ENCODE data around the gene C2orf49.

DNA sequence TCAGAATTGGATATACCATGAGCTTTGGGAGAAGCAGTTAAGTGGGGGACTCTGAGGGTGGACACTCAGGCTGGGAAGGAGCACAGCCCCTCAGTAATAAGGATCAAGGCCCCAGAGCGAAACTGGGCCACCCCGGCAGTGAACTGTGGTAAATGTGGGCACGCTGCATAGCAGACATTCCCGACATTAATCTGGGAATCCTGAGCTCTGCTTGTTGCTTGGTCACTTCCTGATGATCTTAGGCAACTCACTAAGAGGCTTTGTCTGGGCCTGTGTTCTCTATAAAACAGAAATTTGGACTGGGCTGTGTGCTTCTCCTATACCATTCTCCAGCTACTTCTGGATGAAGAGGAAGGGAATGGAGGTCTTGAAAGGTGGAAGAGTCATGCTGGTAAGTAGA is 12.6 kb upstream of the C2orf49 start:
- TF ChIP-seq POLR2AphosphoS5 (IDR thresholded peaks at IDR 0.05; ENCODE audit: low read depth, low read length): no peak
- TF ChIP-seq, protein P1, sequence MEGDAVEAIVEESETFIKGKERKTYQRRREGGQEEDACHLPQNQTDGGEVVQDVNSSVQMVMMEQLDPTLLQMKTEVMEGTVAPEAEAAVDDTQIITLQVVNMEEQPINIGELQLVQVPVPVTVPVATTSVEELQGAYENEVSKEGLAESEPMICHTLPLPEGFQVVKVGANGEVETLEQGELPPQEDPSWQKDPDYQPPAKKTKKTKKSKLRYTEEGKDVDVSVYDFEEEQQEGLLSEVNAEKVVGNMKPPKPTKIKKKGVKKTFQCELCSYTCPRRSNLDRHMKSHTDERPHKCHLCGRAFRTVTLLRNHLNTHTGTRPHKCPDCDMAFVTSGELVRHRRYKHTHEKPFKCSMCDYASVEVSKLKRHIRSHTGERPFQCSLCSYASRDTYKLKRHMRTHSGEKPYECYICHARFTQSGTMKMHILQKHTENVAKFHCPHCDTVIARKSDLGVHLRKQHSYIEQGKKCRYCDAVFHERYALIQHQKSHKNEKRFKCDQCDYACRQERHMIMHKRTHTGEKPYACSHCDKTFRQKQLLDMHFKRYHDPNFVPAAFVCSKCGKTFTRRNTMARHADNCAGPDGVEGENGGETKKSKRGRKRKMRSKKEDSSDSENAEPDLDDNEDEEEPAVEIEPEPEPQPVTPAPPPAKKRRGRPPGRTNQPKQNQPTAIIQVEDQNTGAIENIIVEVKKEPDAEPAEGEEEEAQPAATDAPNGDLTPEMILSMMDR (IDR thresholded peaks at IDR 0.05 in 2 of 3, conservative IDR thresholded peaks at IDR 0.05 in 1 of 3; ENCODE audit: borderline replicate concordance in 1 of 3, insufficient read depth in 1 of 3, low read depth in 2 of 3, low read length in 2 of 3): no peak
- TF ChIP-seq SP1 (IDR thresholded peaks at IDR 0.05; ENCODE audit: low read depth): no peak
- TF ChIP-seq EZH2 (IDR thresholded peaks at IDR 0.05): no peak
- no peak for TF ChIP-seq CBX3 (IDR thresholded peaks at IDR 0.05; ENCODE audit: low read depth)
- no peak for TF ChIP-seq POLR2A (IDR thresholded peaks at IDR 0.05; ENCODE audit: borderline replicate concordance, extremely low read depth, insufficient read depth, insufficient read length)
